Right renal pelvis (tissue), 4 donors: ENCODE results near the gene HEXIM2. TPM values are rescaled to one million over a fixed set of nuclear protein-coding genes. Genes with fewer than 3 reads are reported as not detected.
A peak's percentile ranks its signal among the peaks of the same experiment; 100 is the strongest.
"Not testable (repeated sequence)": the region's sequence is repeated elsewhere in the genome, so short reads cannot be mapped to it uniquely, and the experiment has no call there.

Source experiments
- DNase-seq, 4 donors: peaks; one replicate each; pipeline ENCODE4 v3.0.0-alpha.2; 2013; ENCODE audit warnings: low read depth in 4 of 4, low spot score in 3 of 4, missing footprints in 1 of 4
- polyA plus RNA-seq, 4 donors: library from polyadenylated mRNA; unstranded; fragments of 120-200 nt; gene quantifications; one replicate each; pipeline ENCODE4 v1.2.1, GENCODE V29; 2013; ENCODE audit not compliant: insufficient read length in 4 of 4

Gene HEXIM2
- polyA plus RNA-seq, 4 donors, result 12.8 to 16.5 (median 13.5) TPM

DNA sequence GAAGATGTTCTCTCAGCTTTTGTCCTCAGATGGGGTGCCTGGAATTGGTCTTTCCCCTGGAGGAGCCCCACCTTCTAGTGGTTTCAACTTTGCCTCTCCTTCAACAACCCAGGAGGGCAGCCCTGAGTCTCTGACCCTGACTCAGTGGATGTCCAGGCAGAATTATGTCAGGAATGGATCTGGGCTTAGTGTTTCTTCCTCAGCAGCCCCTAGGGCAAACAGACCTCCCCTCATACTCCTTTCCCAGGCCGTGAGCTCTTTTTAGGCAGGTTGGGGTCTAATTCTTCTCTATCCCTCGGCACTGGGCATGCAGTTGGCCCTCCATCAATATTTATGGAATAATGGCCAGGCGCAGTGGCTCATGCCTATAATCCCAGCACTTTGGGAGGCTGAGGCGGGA, 39.8 kb downstream of the HEXIM2 start:
- no peak for DNase-seq

DNA sequence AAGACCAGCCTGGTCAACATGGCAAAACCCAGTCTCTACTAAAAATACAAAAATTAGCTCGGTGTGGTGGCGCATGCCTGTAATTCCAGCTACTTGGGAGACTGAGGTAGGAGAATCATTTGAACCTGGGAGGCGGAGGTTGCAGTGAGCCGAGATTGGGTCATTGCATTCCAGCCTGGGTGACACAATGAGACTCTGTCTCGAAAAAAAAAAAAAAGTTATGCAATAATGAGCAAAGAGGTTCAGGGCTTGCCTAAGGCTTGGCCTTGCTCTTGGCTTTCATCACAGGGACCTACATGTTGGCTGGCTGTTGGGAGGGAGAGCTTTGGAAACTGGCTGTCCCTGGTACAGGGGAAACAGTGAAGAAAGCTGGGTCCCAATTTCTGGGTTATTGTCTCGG, 40.2 kb downstream of the HEXIM2 start:
- DNase-seq, result not testable (repeated sequence)

DNA sequence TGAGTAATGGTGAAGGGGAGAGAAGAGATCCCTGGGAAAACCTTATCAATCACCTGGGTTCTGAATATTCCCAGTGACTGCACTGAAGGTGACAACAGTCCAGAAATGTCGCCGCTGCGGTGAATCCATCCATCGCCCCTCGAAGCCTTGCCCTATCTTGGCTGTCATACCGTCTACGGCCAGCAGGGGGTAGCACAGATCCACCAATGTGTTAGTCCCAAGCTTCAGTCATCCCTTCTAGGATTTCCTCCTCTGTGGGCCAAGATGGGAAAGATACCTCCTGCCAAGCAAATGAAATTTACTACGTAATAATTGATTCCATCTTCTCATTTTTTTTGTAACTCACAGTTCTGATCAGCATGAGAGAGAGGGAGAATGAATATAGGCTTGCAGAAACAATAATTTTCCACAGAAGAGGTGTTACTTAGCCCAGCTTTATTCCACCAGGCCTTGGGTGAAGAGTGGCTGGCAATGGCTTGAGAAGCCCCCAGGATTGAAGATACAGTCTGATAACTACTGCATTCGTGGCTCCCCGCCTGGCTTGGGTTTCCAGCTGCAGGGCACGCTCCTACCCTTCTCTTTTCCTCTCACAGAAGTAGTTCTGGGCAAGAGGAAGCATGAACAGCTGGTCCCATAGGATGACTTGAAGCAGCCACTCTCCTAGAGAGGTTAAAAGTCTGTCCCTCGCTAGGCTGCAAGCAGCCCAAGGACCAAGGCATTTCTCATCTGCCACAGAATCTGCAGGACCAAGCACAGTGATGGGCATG, 57.4 kb downstream of the HEXIM2 start:
- DNase-seq, result peak; percentile 72 to 81 (median 78)

Other genes starting within 250 kb of the HEXIM2 start
- under 1 TPM; 0.40 to 0.74 (median 0.52) TPM for gene GFAP, start 246.4 kb upstream of the HEXIM2 start, polyA plus RNA-seq
- 10 to 100 TPM; 10.5 to 12.3 (median 11.3) TPM for gene KIF18B, start 214.1 kb upstream of the HEXIM2 start, polyA plus RNA-seq
- 1 to 10 TPM; 1.7 to 4.0 (median 2.1) TPM for gene C1QL1, start 193.6 kb upstream of the HEXIM2 start, polyA plus RNA-seq
- gene DCAKD, start 110.2 kb upstream of the HEXIM2 start, polyA plus RNA-seq, result 10 to 100 TPM; 49.7 to 59.9 (median 52.8) TPM
- gene NMT1, start 100.6 kb upstream of the HEXIM2 start, polyA plus RNA-seq, result 10 to 100 TPM; 65.8 to 73.9 (median 67.3) TPM
- 10 to 100 TPM; 24.3 to 38.3 (median 27.9) TPM for gene PLCD3, start 29.4 kb upstream of the HEXIM2 start, polyA plus RNA-seq
- gene ACBD4, start 26.2 kb upstream of the HEXIM2 start, polyA plus RNA-seq, result 10 to 100 TPM; 12.4 to 15.4 (median 13.5) TPM
- gene HEXIM1, start 13.4 kb upstream of the HEXIM2 start, polyA plus RNA-seq, result 10 to 100 TPM; 41.5 to 47.5 (median 42.9) TPM
- gene FMNL1, start 60.0 kb downstream of the HEXIM2 start, polyA plus RNA-seq, result 1 to 10 TPM; 5.3 to 8.1 (median 5.9) TPM
- under 1 TPM in 3 of 4 donors, not detected in 1; 0.13 to 0.19 (median 0.17) TPM for gene SPATA32, start 100.2 kb downstream of the HEXIM2 start, polyA plus RNA-seq
- gene MAP3K14, start 155.1 kb downstream of the HEXIM2 start, polyA plus RNA-seq, result 1 to 10 TPM; 5.2 to 6.4 (median 5.7) TPM